Fibroblast of villous mesenchyme (primary cell): ENCODE data around the gene CNTN4. TPM values are rescaled to one million over a fixed set of nuclear protein-coding genes. Genes with fewer than 3 reads are reported as not detected.

Source experiments
- DNase-seq: peaks from one replicate; pipeline ENCODE4 v3.0.0-alpha.2; 2010; ENCODE audit warnings: low read depth
- H3K4me3 ChIP-seq: 2 replicates; pipeline ENCODE4 v1.5.1; 2011; ENCODE audit warnings: low read depth, mild to moderate bottlenecking, low read length
- total RNA-seq: library from RNA; depleted of rRNA; stranded (reverse); fragments of >200 nt; gene quantifications from 2 replicates; pipeline ENCODE4 v1.2.3, GENCODE V29; 2012
- TF ChIP-seq, protein P1 (sequence below): IDR thresholded peaks from 2 replicates; pipeline ENCODE4 v1.5.1; 2012; ENCODE audit warnings: low read depth, mild to moderate bottlenecking, low read length; ENCODE audit not compliant: insufficient read depth

Gene CNTN4
- total RNA-seq, 1 donor: 6.9 TPM

- TF ChIP-seq, protein P1, sequence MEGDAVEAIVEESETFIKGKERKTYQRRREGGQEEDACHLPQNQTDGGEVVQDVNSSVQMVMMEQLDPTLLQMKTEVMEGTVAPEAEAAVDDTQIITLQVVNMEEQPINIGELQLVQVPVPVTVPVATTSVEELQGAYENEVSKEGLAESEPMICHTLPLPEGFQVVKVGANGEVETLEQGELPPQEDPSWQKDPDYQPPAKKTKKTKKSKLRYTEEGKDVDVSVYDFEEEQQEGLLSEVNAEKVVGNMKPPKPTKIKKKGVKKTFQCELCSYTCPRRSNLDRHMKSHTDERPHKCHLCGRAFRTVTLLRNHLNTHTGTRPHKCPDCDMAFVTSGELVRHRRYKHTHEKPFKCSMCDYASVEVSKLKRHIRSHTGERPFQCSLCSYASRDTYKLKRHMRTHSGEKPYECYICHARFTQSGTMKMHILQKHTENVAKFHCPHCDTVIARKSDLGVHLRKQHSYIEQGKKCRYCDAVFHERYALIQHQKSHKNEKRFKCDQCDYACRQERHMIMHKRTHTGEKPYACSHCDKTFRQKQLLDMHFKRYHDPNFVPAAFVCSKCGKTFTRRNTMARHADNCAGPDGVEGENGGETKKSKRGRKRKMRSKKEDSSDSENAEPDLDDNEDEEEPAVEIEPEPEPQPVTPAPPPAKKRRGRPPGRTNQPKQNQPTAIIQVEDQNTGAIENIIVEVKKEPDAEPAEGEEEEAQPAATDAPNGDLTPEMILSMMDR: no peak
- DNase-seq: peak; percentile 0
- no peak overlapping the region for H3K4me3 ChIP-seq
Observed at GRCh38 chr3:2148561-2149340, 50.1 kb downstream of the CNTN4 start.

- TF ChIP-seq, protein P1: no peak
- no peak overlapping the region for H3K4me3 ChIP-seq
- DNase-seq: no peak
Observed at GRCh38 chr3:2153053-2153452, 54.4 kb downstream of the CNTN4 start.

DNA sequence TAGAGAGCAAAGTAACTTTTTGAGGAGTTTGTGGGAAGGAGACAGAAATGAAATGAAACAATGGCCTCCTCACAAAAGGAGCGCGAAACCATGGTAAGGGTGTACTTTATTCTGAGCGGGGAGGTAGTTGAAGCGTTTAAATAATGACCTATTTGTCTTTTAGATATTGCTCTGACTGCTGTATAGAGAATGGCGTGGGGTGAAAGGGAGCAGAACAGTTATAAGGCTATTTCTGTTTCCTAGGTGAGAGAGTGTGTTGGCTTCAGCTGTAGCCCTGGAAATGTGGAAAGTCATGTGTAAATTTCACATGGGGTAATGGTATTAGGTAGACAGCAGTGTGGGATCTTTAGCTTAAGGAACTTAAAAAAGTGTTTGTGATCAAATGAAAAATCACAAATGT is 54.9 kb downstream of the CNTN4 start:
- TF ChIP-seq, protein P1: no peak
- DNase-seq: no peak
- no peak overlapping the region for H3K4me3 ChIP-seq

GRCh38 chr3:2154621-2155020 is 56.0 kb downstream of the CNTN4 start:
- TF ChIP-seq, protein P1: no peak
- no peak for DNase-seq
- no peak overlapping the region for H3K4me3 ChIP-seq

DNA sequence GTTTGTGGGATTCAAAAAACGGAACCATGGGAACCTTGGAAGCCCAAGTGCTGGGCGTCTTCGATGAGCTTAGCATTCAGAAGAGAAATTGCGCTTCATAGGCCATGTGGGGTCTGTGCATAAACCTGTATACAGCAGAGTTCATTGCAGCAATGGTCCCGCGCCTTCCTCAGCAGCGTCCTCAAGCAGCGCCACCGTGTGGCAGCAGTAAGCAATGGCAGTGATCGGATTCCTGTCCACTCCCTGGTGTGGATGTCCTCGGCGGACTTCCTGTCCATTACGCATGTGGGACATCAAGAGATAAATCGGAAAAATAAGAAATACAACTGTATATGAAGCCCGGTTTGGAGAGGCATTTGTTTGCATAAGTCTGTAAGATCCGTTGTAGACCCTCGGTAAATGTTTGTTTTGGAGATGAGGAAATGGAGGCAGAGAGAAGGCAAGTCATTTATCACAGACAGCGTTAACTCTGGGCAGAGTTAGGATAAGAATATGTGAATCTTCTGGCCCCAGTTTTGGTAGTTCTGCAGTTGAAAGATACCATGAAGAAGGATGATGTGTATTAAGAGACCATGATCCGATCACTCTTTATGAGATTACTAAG is 57.7 kb downstream of the CNTN4 start:
- DNase-seq: no peak
- no peak overlapping the region for H3K4me3 ChIP-seq
- TF ChIP-seq, protein P1: peak; percentile 32

DNA sequence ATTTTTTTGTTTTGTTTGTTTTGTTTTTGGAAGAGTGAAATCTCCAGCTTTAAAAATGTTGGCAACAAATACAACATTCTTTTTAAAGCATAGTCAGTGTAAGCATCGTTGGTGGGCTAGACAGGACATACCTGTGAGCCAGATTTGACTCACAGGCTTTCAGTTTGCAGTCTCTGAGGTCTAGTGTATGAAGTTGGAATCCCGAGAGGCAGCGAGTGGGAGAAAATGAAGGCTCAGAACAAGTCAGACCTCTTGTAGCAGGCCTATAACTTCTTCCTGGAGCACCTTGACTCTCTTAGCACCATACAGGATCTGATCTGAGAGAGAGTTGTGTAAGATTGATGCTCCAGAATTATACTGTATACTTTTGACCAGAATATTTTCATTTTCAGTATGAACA is 60.2 kb downstream of the CNTN4 start:
- H3K4me3 ChIP-seq: no peak overlapping the region
- no peak for DNase-seq
- TF ChIP-seq, protein P1: no peak
